Measurements from ENCODE around the gene NVL.

DNA sequence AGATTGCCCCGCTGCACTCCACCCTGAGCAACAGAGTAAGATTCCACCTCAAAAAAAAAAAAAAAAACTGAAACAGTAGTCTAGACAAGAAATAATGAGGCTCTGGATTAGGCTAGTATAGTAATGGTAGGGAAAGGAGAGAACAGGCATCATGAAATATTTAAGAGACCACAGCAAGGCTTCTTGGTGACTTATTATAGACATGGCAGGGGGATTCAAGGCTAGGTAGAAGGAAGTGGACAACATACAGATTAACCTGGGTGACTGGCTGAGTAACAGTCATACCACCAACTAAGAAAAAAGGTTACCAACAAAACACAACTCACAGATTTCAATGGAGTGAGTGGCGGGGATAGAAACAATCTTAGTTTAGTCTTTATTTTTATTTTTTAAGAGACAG, 8.3 kb downstream of the NVL start:
- TF ChIP-seq POLR2A (IDR thresholded peaks at IDR 0.05; ENCODE audit: control extremely low read depth in 1 of 2, low read depth in 2 of 2, low read length in 2 of 2), result no peak
- TF ChIP-seq EP300 (IDR thresholded peaks at IDR 0.05; ENCODE audit: borderline replicate concordance in 1 of 2, low read depth in 2 of 2, low read length in 2 of 2), result no peak
- TF ChIP-seq SIN3A (conservative IDR thresholded peaks at IDR 0.05 in 1 of 2, IDR thresholded peaks at IDR 0.05 in 1 of 2; ENCODE audit: low read depth in 1 of 2, low read length in 2 of 2), result no peak
- no peak for TF ChIP-seq RFX5 (IDR thresholded peaks at IDR 0.05; ENCODE audit: borderline replicate concordance, low read depth, low read length)
- TF ChIP-seq ZNF274 (IDR thresholded peaks at IDR 0.05; ENCODE audit: borderline replicate concordance, extremely low read depth, low read length), result no peak
- TF ChIP-seq, protein P1, sequence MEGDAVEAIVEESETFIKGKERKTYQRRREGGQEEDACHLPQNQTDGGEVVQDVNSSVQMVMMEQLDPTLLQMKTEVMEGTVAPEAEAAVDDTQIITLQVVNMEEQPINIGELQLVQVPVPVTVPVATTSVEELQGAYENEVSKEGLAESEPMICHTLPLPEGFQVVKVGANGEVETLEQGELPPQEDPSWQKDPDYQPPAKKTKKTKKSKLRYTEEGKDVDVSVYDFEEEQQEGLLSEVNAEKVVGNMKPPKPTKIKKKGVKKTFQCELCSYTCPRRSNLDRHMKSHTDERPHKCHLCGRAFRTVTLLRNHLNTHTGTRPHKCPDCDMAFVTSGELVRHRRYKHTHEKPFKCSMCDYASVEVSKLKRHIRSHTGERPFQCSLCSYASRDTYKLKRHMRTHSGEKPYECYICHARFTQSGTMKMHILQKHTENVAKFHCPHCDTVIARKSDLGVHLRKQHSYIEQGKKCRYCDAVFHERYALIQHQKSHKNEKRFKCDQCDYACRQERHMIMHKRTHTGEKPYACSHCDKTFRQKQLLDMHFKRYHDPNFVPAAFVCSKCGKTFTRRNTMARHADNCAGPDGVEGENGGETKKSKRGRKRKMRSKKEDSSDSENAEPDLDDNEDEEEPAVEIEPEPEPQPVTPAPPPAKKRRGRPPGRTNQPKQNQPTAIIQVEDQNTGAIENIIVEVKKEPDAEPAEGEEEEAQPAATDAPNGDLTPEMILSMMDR (IDR thresholded peaks at IDR 0.05; ENCODE audit: control extremely low read depth in 1 of 3, insufficient read depth in 1 of 3, low read depth in 1 of 3, low read length in 3 of 3), result no peak

Measured in H1 (cell line).